GM18502 (cell line): ENCODE results near the gene ACTR1A.
"Not testable (repeated sequence)": the region's sequence is repeated elsewhere in the genome, so short reads cannot be mapped to it uniquely, and the experiment has no call there.

Source experiments
- ATAC-seq: cut with Tn5 transposase; IDR thresholded peaks from one replicate; pipeline ENCODE4 v1.9.1; 2021; ENCODE audit warnings: mild to moderate bottlenecking; ENCODE audit not compliant: unreplicated experiment, poor library complexity

ACTR1A gene

GRCh38 chr10:102502337-102503151 is at the start of gene ACTR1A:
Gene ACTR1A, minus strand, starts transcription at chr10:102502712. Its CDS starts 65 bp downstream, at chr10:102502647.
- ATAC-seq = peak; percentile 48

DNA sequence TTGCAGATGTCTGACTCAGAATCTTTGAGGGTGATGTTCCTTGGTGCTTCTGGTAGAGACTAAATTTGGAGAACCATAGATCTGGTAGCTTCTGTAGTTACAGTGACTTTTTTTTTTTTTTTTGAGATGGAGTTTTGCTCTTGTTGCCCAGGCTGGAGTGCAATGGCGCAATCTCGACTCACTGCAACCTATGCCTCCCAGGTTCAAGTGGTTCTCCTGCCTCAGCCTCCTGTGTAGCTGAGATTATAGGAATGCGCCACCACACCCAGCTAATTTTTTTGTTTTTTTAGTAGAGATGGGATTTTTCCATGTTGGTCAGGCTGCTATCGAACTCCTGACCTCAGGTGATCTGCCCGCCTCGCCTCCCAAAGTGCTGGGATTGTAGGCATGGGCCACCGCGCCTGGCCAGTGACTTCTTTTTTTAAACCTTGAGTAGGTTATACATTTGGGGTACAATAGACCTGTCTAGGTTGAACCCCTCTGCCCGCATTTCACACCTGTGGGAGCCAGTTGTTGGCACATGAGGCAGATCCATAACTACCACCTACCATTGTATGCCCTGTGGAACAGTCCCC is 48.2 kb upstream of the ACTR1A start:
- ATAC-seq = no peak

DNA sequence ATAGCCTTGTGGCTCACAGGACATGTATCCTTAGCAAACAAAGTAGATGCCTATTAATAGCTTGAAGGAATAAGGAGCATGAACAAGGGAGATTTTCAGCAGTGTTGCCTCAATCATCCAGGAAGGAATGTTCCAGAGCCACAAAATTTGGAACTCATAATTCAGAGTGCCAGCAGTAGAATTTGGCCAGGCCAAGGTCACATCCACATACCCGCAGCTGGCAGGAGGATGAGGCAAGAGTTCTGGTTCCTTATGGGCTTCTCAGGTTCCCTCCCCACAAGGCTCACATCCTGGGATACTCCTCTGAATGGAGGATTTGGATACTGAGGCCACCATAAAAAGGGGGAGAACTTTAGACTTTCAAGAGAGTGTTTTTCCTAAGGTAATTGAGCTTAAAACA is 47.0 kb upstream of the ACTR1A start:
- ATAC-seq = no peak

GRCh38 chr10:102546606-102547320 is 44.3 kb upstream of the ACTR1A start:
- no peak for ATAC-seq

GRCh38 chr10:102545997-102546396 is 43.5 kb upstream of the ACTR1A start:
- no peak for ATAC-seq

GRCh38 chr10:102545265-102545871 is 42.9 kb upstream of the ACTR1A start:
- ATAC-seq = no peak

- ATAC-seq = no peak
Observed at GRCh38 chr10:102542800-102543418, 40.4 kb upstream of the ACTR1A start.

DNA sequence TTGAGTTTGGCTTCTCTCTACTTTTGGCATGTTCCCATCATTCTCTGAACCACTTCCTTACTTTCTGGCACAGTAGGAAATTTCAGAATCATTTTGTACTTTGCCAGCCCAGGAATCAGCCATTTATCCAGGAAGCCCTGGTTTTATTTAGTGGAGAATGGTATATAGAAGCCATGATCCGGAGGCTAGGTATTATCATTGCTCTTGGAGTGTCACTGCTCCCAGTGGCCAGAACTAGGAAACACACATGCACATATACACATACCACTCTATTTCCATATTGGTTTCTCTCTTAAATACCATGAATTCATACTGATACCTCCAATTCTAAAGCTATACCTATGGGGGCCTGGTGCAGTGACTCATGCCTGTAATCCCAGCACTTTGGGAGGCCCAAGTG is 37.5 kb upstream of the ACTR1A start:
- ATAC-seq = no peak

DNA sequence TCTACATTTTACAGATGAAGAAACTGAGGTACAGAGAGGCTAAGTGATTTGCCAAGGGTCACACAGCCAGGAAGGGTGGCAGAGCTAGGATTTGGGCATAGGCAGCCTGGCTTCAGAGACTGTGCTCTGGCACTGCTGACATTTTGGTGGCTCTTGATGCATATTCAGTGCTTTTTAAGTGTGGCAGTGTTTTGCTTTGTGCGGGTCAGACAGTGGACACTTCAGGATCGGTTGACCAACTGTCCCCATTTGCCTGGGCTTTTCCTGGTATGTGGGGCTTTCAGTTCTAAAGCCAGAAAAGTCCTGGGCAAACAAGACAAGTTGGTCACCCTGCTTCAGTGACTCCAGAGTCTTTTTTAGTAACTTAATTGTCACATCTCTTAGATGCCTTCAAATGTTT is 36.3 kb upstream of the ACTR1A start:
- no peak for ATAC-seq

- no peak for ATAC-seq
Observed at GRCh38 chr10:102537948-102538347, 35.4 kb upstream of the ACTR1A start.

GRCh38 chr10:102537367-102537766 is 34.9 kb upstream of the ACTR1A start:
- no peak for ATAC-seq

DNA sequence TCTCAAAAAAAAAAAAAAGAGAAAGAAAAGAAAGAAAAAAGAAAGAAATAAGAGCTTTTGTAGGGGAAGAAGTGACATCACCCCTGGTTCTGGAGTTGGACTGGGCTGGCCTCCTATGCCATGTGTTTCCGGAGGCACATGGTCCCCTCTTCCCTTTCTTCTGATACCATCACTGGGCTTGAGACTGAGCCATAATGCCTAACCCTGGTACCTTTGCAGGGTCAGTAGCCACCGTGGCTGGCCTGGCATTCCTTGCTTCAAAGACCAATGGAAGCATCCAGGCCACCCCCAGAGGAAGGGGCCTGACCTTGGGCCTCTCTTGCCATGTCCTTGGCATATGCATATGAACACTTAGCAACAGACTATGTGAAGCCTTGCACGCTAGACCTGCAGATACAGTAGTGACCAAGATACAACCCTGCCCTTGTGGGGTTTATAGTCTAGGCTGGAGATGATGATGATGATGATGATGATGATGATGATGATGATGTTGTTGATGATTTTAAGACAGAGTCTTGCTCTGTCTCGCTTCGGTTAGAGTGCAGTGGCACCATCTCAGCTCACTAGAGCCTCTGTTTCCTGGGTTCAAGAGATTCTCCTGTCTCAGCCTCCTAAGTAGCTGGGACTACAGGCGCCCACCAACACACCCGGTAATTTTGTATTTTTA is 33.1 kb upstream of the ACTR1A start:
- ATAC-seq = no peak

DNA sequence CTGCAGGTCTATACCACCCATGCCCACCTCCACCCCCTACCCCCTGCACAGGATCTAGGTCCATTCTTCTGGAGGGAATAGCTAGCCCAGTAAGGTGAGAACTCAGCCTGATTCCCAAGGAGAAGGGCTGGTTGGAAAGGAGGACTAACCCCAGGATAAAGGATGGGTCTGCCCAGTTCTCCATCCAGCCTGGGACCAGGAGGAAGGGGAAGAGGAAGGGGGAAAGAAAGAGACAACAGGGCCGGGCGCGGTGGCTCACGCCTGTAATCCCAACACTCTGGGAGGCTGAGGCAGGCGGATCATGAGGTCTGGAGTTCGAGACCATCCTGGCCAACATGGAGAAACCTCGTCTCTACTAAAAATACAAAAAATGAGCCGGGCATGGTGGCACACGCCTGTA is 32.5 kb upstream of the ACTR1A start:
- not testable (repeated sequence) for ATAC-seq

- no peak for ATAC-seq
Observed at GRCh38 chr10:102534333-102534732, 31.8 kb upstream of the ACTR1A start.

DNA sequence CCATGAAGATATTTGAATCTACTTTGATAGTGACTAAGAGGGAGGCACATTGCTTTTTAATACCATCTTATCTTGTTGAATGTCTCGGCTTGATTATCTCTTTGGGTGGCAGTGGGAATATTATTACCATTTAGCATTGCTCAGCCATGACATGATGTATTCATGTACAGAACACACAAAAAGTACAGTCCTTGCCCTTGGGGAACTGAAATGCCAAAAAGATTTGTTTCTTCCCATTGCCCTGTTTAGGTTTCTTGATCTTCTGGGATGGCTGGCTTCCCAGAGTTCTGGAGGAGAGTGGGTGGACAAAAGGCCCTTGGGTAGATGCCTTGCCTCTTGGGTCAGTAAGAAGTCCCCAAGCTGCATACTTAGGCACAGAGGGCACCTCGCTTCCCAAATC is 25.0 kb upstream of the ACTR1A start:
- ATAC-seq = no peak

DNA sequence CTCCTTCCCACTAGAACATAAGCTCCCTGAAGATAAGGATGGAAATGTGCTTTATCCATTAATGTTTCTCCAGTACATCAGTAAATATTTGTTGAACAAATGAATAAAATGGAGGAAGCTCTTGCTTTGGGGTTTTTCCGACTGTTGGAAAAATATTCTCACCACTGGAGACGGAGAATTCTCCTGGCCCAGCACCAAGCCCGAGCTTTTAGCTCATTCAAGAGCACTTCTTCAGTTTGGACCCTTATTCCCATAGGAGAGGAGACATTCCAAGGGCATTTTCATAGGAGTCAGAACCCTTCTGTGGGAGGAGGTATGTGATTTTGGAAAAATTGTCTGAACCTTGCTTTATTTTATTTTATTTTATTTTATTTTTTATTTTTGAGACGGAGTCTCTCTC is 22.2 kb upstream of the ACTR1A start:
- ATAC-seq = no peak

GRCh38 chr10:102523250-102524029 is 20.9 kb upstream of the ACTR1A start:
- ATAC-seq = no peak

DNA sequence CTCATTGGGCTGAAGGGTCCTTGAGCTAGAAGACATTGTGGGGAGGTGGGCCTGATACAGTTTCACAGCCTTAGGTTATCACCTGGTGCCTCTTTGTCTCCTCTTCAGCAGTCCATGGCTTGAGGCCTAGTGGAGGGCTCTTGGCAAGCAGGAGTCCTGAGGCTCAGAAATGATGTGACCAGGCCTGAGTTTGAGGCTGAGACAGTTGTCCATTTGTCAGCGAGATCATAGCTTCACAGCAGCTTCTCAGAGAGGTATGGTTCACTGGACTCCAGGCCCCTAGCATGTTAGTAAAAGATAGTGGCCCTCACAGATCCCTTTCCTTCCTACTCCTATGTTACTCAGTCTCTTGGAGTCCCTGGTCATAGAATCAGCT is 20.4 kb upstream of the ACTR1A start:
- no peak for ATAC-seq

GRCh38 chr10:102519246-102519825 is 16.8 kb upstream of the ACTR1A start:
- ATAC-seq = no peak
